Measurements from ENCODE around the gene NUDT16L1.

The NUDT16L1 gene

GRCh38 chr16:4684058-4684715 lies 9.2 kb upstream of the NUDT16L1 start (continued):
- TF ChIP-seq ZNF565 (CRISPR knock-in tag; conservative IDR thresholded peaks at IDR 0.05; ENCODE audit: low read depth) (no peak), TSHZ2 (CRISPR knock-in tag; IDR thresholded peaks at IDR 0.05) (no peak), ARNTL (CRISPR knock-in tag; IDR thresholded peaks at IDR 0.05; ENCODE audit: borderline replicate concordance, low read depth) (no peak)

DNA sequence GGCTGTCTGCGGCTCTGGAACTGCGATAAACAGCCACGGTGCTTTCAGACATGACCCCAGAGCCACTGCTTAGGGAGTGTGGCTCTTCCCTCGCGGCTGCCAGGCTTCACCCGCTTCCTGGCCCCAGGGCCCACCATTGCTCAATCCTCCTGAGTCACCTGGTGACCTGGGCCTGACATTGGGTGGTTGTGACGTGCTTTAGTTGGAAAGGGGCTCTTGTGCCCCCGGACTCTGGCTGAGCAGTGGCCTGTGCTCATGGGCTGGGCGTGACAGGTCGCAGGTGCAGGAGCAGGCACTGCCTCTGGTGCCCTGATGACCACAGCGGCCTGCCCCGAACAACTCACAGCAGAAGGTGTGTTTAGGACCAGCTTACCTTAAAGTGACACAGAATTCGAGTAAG lies 8.6 kb upstream of the NUDT16L1 start:
- no peak for ATAC-seq
- TF ChIP-seq ZC3H10 (CRISPR knock-in tag; IDR thresholded peaks at IDR 0.05): no peak
- TF ChIP-seq ZFP3 (CRISPR knock-in tag; IDR thresholded peaks at IDR 0.05): no peak
- TF ChIP-seq OSR1 (CRISPR knock-in tag; IDR thresholded peaks at IDR 0.05): no peak
- no peak for TF ChIP-seq ZNF8 (CRISPR knock-in tag; IDR thresholded peaks at IDR 0.05)
- no peak for TF ChIP-seq GLIS3 (CRISPR knock-in tag; IDR thresholded peaks at IDR 0.05)
- no peak for TF ChIP-seq CSDC2 (CRISPR knock-in tag; IDR thresholded peaks at IDR 0.05)
- TF ChIP-seq ZFP30 (CRISPR knock-in tag; IDR thresholded peaks at IDR 0.05): no peak
- TF ChIP-seq PPARA (CRISPR knock-in tag; IDR thresholded peaks at IDR 0.05; ENCODE audit: borderline replicate concordance): no peak
- TF ChIP-seq BACH2 (CRISPR knock-in tag; IDR thresholded peaks at IDR 0.05; ENCODE audit: borderline replicate concordance): no peak
- no peak for TF ChIP-seq ZNF70 (CRISPR knock-in tag; IDR thresholded peaks at IDR 0.05)
- TF ChIP-seq TCF4 (CRISPR knock-in tag; IDR thresholded peaks at IDR 0.05; ENCODE audit: borderline replicate concordance): no peak
- TF ChIP-seq ESRRG (CRISPR knock-in tag; IDR thresholded peaks at IDR 0.05): no peak
- TF ChIP-seq, protein P1, sequence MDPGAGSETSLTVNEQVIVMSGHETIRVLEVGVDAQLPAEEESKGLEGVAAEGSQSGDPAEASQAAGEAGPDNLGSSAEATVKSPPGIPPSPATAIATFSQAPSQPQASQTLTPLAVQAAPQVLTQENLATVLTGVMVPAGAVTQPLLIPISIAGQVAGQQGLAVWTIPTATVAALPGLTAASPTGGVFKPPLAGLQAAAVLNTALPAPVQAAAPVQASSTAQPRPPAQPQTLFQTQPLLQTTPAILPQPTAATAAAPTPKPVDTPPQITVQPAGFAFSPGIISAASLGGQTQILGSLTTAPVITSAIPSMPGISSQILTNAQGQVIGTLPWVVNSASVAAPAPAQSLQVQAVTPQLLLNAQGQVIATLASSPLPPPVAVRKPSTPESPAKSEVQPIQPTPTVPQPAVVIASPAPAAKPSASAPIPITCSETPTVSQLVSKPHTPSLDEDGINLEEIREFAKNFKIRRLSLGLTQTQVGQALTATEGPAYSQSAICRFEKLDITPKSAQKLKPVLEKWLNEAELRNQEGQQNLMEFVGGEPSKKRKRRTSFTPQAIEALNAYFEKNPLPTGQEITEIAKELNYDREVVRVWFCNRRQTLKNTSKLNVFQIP (CRISPR knock-in tag; IDR thresholded peaks at IDR 0.05; ENCODE audit: borderline replicate concordance, low read depth): no peak
- TF ChIP-seq TOX (CRISPR knock-in tag; IDR thresholded peaks at IDR 0.05; ENCODE audit: borderline replicate concordance): no peak
- TF ChIP-seq, protein P2, sequence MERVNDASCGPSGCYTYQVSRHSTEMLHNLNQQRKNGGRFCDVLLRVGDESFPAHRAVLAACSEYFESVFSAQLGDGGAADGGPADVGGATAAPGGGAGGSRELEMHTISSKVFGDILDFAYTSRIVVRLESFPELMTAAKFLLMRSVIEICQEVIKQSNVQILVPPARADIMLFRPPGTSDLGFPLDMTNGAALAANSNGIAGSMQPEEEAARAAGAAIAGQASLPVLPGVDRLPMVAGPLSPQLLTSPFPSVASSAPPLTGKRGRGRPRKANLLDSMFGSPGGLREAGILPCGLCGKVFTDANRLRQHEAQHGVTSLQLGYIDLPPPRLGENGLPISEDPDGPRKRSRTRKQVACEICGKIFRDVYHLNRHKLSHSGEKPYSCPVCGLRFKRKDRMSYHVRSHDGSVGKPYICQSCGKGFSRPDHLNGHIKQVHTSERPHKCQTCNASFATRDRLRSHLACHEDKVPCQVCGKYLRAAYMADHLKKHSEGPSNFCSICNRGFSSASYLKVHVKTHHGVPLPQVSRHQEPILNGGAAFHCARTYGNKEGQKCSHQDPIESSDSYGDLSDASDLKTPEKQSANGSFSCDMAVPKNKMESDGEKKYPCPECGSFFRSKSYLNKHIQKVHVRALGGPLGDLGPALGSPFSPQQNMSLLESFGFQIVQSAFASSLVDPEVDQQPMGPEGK (CRISPR knock-in tag; IDR thresholded peaks at IDR 0.05; ENCODE audit: borderline replicate concordance): no peak
- no peak for TF ChIP-seq CSRNP3 (CRISPR knock-in tag; IDR thresholded peaks at IDR 0.05)
- no peak for TF ChIP-seq ARNTL (CRISPR knock-in tag; IDR thresholded peaks at IDR 0.05; ENCODE audit: borderline replicate concordance, low read depth)
- no peak for TF ChIP-seq CREB5 (CRISPR knock-in tag; IDR thresholded peaks at IDR 0.05; ENCODE audit: low read depth)
- no peak for TF ChIP-seq ISL1 (CRISPR knock-in tag; IDR thresholded peaks at IDR 0.05)

DNA sequence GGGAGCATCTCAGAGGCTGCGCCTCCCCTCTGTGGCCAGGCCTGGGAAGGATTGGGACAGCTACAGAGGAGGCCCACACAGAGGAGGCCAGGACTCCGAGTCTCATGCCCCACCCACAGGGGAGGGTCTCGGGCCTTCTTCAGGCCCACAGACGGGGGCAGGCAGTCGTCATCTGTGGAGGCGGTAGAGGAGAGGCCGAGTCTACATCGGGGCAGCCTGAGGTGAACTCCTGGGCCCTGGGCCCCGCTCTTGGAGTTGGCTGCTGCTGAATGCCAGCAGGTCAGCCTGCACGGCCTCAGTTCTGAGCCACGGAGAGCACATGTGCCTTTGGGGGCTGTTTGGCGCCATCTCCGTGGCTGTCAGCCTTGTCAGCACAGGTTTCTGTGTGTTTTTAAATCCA lies 8.1 kb upstream of the NUDT16L1 start:
- ATAC-seq: no peak
- no peak for TF ChIP-seq ISL1 (CRISPR knock-in tag; IDR thresholded peaks at IDR 0.05)
- TF ChIP-seq SNAI2 (CRISPR knock-in tag; IDR thresholded peaks at IDR 0.05): no peak
- no peak for TF ChIP-seq ZFP30 (CRISPR knock-in tag; IDR thresholded peaks at IDR 0.05)
- TF ChIP-seq TOX (CRISPR knock-in tag; IDR thresholded peaks at IDR 0.05; ENCODE audit: borderline replicate concordance): no peak
- no peak for TF ChIP-seq CREB5 (CRISPR knock-in tag; IDR thresholded peaks at IDR 0.05; ENCODE audit: low read depth)
- TF ChIP-seq OSR1 (CRISPR knock-in tag; IDR thresholded peaks at IDR 0.05): no peak
- TF ChIP-seq ESRRG (CRISPR knock-in tag; IDR thresholded peaks at IDR 0.05): no peak

All from SK-N-SH treated with all-trans-retinoic acid at 6 μM for 48 hours (cell line).